Right atrium auricular region (tissue), 2 donors: ENCODE measurements around the gene SQSTM1. TPM values are rescaled to one million over a fixed set of nuclear protein-coding genes. Genes with fewer than 3 reads are reported as not detected.

ENCODE experiments used
- DNase-seq: peaks from one replicate; pipeline ENCODE4 v3.0.0-alpha.2; 2019; ENCODE audit warnings: low spot score
- H3K27ac ChIP-seq, 2 donors: fragments of 200-600 bp; sonication (generic); 1 replicate in 1 of 2; 2 replicates in 1 of 2; pipeline ENCODE4 v1.5.1; 2016 to 2019
- H3K27me3 ChIP-seq, 2 donors: fragments of 200-600 bp; sonication (generic); one replicate each; pipeline versions ENCODE4 v1.5.1 to v1.6.0; 2017 to 2019
- H3K36me3 ChIP-seq: fragments of 200-600 bp; sonication (generic); one replicate; pipeline ENCODE4 v1.5.1; 2016
- H3K4me1 ChIP-seq, 2 donors: fragments of 200-600 bp; sonication (generic); one replicate each; pipeline versions ENCODE4 v1.5.1 to v1.6.0; 2017 to 2019
- H3K4me3 ChIP-seq, 2 donors: fragments of 200-600 bp; sonication (generic); 1 replicate in 1 of 2; 2 replicates in 1 of 2; pipeline ENCODE4 v1.5.1; 2017 to 2019; ENCODE audit warnings: mild to moderate bottlenecking in 1 of 2, moderate library complexity in 1 of 2
- H3K9me3 ChIP-seq, 2 donors: fragments of 200-600 bp; sonication (generic); one replicate each; pipeline ENCODE4 v1.5.1; 2019
- total RNA-seq, 2 donors: library from RNA; depleted of rRNA; stranded (reverse); fragments of >200 nt; gene quantifications; one replicate each; pipeline ENCODE4 v1.1.0, GENCODE V29; 2016
- TF ChIP-seq, protein P1 (sequence below), 2 donors: fragments of 200-600 bp; sonication (generic); IDR thresholded peaks; one replicate each; pipeline ENCODE4 v1.5.1; 2019; ENCODE audit warnings: antibody characterized with exemption in 2 of 2

SQSTM1 gene
- 100 to 1,000 TPM; 379 to 436 TPM for total RNA-seq

DNA sequence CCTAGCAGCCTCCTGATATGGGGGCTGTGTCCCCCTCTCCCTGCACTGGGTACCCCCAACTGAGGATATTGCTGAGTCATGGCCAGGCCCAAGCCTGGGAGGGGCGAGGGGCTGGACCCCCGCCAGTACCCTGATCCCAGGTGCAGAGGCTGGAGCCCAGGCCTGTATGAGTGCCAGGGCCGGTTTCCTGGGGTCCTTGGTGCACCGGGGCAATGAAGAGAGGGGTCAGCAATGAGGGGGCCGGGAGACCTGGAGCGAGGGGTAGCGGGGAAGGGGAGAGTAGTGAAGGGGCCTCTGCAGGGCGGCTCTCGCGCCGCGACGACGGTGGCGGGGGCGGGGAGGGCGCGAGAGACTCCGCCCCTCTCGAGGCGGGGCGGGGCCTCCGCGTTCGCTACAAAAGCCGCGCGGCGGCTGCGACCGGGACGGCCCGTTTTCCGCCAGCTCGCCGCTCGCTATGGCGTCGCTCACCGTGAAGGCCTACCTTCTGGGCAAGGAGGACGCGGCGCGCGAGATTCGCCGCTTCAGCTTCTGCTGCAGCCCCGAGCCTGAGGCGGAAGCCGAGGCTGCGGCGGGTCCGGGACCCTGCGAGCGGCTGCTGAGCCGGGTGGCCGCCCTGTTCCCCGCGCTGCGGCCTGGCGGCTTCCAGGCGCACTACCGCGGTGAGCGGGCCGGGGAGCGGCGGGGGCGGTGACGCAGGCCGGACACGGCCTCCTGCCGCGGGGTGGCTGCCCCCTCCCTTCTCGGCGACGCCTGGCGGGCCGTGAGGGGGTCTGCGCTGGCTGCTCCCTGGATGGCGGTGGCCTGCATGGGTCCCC is at the start of gene SQSTM1:
Gene SQSTM1, plus strand, starts transcription at position 423 of the 815 bp plus-strand sequence. Its CDS starts 32 bp downstream, at position 455.
- Histone ChIP-seq H3K9me3 (no peaks in the 10 kb centered on the region), H3K4me1 (peaks cover 0 to 79% of the 10 kb centered on the region in 2 donors), H3K4me3 (peak within 1 kb of the TSS; percentile 76 to 100), H3K27ac (peak within 1 kb of the TSS; percentile 96 to 100), H3K27me3 (no peaks in the 10 kb centered on the region), H3K36me3 (peaks cover 39% of the 10 kb centered on the region)
- peak; percentile 79 for DNase-seq
- TF ChIP-seq, protein P1, sequence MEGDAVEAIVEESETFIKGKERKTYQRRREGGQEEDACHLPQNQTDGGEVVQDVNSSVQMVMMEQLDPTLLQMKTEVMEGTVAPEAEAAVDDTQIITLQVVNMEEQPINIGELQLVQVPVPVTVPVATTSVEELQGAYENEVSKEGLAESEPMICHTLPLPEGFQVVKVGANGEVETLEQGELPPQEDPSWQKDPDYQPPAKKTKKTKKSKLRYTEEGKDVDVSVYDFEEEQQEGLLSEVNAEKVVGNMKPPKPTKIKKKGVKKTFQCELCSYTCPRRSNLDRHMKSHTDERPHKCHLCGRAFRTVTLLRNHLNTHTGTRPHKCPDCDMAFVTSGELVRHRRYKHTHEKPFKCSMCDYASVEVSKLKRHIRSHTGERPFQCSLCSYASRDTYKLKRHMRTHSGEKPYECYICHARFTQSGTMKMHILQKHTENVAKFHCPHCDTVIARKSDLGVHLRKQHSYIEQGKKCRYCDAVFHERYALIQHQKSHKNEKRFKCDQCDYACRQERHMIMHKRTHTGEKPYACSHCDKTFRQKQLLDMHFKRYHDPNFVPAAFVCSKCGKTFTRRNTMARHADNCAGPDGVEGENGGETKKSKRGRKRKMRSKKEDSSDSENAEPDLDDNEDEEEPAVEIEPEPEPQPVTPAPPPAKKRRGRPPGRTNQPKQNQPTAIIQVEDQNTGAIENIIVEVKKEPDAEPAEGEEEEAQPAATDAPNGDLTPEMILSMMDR (IDR thresholded peaks at IDR 0.05): no peak

DNA sequence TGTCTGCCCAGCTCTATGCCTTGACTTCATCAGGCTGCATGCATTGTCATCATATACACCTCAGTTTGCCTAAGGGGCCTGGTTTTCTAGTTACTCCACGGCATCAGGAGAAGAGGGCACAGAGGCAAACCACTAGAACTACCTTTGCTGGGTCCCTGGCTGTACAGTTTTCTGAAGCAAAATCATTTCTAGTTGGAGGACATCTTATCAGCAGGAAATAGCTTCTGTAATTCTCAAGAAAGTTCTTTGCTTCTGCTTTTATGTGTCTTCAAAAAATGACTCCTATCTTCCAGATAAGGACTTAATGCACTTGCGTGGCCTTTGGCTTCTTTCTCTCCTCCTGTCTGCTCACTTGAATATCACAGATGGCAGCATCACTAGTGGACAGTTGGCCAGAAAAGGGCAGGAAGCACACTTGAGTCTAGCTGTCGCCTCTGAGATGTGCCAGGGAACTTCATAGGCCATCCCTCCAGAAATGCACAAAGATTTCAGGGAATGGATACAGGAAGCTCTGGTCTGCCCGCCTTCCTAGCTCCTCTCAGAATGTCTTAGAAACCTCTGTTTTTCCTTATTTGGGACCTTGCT is 49.3 kb upstream of the SQSTM1 start:
- DNase-seq: no peak
- H3K36me3 ChIP-seq: peaks cover 80% of the 10 kb centered on the region
- peaks cover 0 to 11% of the 10 kb centered on the region in 2 donors for H3K4me1 ChIP-seq
- no peak overlapping the region for H3K4me3 ChIP-seq
- no peaks in the 10 kb centered on the region for H3K9me3 ChIP-seq
- TF ChIP-seq, protein P1 (IDR thresholded peaks at IDR 0.05): no peak
- H3K27ac ChIP-seq: no peak overlapping the region
- H3K27me3 ChIP-seq: no peaks in the 10 kb centered on the region

DNA sequence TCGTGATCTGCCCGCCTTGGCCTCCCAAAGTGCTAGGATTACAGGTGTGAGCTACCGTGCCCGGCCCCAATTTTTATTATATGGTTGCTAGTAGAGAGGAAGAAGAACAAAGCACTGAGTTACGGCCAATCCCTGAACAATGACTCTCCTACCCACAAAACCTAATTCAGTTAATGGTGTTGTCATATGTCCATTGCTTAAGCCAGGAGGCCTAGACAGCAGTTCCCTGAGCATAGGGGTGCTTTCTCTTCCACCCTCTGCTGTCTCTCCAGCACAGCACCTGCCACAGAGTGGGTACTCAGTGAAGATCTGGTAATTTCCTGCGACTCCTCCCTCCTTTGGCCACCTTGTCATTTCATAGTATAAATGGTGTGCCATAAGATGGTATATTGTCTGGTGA is 48.4 kb upstream of the SQSTM1 start:
- Histone ChIP-seq H3K36me3 (peaks cover 76% of the 10 kb centered on the region), H3K4me3 (no peak overlapping the region), H3K27me3 (no peaks in the 10 kb centered on the region), H3K4me1 (peaks cover 0 to 3% of the 10 kb centered on the region in 2 donors), H3K27ac (no peak overlapping the region), H3K9me3 (no peaks in the 10 kb centered on the region)
- TF ChIP-seq, protein P1 (IDR thresholded peaks at IDR 0.05): no peak
- no peak for DNase-seq

DNA sequence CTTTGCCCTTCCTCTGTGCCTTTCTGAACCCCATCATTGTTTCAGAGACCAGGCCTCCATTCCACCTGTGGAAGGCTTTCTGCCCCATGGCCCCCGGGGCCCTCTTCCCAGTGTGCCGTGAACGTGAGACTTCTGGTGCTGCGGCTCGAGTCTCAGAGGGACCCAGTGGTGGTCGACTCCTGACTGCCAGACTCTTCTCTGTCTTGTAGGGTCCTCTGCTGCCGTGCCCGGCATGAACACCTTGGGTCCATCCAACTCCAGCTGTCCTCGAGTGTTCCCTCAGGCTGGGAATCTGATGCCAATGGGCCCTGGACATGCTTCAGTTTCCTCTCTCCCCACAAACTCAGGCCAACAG is 47.0 kb upstream of the SQSTM1 start:
- H3K36me3 ChIP-seq: peaks cover 85% of the 10 kb centered on the region
- H3K4me1 ChIP-seq: no peaks in the 10 kb centered on the region
- DNase-seq: no peak
- no peaks in the 10 kb centered on the region for H3K27me3 ChIP-seq
- no peak overlapping the region for H3K27ac ChIP-seq
- TF ChIP-seq, protein P1 (IDR thresholded peaks at IDR 0.05): no peak
- no peak overlapping the region for H3K4me3 ChIP-seq
- H3K9me3 ChIP-seq: no peaks in the 10 kb centered on the region

DNA sequence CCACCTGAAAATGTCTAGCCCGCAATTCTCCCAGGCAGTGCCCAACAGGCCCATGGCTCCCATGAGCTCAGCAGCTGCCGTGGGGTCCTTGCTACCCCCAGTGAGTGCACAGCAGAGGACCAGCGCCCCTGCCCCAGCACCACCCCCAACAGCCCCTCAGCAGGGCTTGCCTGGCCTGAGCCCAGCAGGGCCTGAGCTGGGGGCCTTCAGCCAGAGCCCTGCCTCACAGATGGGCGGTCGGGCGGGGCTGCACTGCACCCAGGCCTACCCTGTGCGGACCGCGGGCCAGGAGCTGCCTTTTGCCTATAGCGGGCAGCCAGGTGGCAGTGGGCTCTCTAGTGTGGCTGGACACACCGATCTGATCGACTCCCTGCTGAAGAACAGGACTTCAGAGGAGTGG is 46.3 kb upstream of the SQSTM1 start:
- TF ChIP-seq, protein P1 (IDR thresholded peaks at IDR 0.05): no peak
- no peaks in the 10 kb centered on the region for H3K27me3 ChIP-seq
- no peak for DNase-seq
- H3K4me1 ChIP-seq: no peaks in the 10 kb centered on the region
- no peak overlapping the region for H3K27ac ChIP-seq
- no peaks in the 10 kb centered on the region for H3K9me3 ChIP-seq
- peaks cover 78% of the 10 kb centered on the region for H3K36me3 ChIP-seq
- H3K4me3 ChIP-seq: no peak overlapping the region
